ENCODE results near the gene ECHDC1.
A peak's percentile ranks its signal among the peaks of the same experiment; 100 is the strongest.

ECHDC1 gene

DNA sequence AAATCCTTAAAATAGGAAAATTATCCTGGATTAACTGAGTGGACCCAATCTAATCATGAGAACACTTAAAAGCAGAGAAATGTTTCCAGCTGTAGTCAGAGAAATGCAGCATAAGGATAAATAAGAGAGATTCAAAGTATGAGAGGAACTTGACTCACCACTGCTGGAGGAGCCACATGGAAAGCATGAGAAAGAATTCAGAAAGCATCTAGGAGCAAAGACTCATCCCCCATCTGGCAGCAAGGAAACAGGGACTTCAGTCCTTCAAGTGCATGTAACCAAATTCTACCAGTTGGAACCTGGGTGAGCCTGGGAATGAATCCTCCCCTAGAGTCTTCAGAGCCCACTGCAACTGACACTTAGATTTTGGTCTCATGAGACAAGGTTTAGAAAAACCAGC is 43.0 kb downstream of the ECHDC1 start:
- H3K4me3 ChIP-seq (ENCODE audit: low read depth, low read length) = no peak overlapping the region
- DNase-seq (ENCODE audit: low read depth) = no peak
- TF ChIP-seq, protein P1, sequence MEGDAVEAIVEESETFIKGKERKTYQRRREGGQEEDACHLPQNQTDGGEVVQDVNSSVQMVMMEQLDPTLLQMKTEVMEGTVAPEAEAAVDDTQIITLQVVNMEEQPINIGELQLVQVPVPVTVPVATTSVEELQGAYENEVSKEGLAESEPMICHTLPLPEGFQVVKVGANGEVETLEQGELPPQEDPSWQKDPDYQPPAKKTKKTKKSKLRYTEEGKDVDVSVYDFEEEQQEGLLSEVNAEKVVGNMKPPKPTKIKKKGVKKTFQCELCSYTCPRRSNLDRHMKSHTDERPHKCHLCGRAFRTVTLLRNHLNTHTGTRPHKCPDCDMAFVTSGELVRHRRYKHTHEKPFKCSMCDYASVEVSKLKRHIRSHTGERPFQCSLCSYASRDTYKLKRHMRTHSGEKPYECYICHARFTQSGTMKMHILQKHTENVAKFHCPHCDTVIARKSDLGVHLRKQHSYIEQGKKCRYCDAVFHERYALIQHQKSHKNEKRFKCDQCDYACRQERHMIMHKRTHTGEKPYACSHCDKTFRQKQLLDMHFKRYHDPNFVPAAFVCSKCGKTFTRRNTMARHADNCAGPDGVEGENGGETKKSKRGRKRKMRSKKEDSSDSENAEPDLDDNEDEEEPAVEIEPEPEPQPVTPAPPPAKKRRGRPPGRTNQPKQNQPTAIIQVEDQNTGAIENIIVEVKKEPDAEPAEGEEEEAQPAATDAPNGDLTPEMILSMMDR (IDR thresholded peaks at IDR 0.05; ENCODE audit: insufficient read depth, low read depth, low read length, missing control alignments) = no peak

DNA sequence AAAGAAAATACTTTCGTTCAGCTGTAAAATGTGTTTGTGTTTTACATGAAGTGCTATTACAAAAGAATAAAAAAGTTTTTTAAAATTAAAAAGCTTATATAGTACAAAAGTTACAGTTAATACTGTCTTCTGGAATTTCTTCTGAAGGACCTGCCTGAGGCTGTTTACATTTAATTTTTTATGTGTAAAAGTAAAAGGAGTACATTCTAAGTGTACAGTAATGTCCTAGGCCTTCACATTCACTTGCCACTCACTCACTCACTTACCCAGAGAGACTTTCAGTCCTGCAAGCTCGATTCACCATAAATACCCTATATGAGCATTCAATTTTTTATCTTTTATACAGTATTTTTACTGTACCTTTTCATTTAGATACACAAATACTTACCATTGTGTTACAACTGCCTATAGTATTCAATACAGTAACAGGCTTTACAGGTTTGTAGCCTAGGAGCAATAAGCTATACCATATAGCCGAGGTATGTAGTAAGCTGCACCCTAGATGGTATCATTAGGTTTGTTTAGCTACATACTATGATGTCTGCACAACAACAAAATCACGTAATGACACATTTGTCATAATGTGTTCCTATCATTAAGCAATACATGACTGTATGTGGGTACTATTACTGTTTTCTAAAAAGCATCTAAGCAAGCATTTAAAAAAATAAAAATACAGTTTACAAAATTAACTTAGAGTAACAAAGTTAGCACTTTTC is 43.7 kb downstream of the ECHDC1 start:
- no peak overlapping the region for H3K4me3 ChIP-seq (ENCODE audit: low read depth, low read length)
- no peak for DNase-seq (ENCODE audit: low read depth)
- TF ChIP-seq, protein P1 (IDR thresholded peaks at IDR 0.05; ENCODE audit: insufficient read depth, low read depth, low read length, missing control alignments) = no peak

GRCh38 chr6:127298475-127298874 is 44.9 kb downstream of the ECHDC1 start:
- TF ChIP-seq, protein P1 (IDR thresholded peaks at IDR 0.05; ENCODE audit: insufficient read depth, low read depth, low read length, missing control alignments) = no peak
- DNase-seq (ENCODE audit: low read depth) = no peak
- no peak overlapping the region for H3K4me3 ChIP-seq (ENCODE audit: low read depth, low read length)

DNA sequence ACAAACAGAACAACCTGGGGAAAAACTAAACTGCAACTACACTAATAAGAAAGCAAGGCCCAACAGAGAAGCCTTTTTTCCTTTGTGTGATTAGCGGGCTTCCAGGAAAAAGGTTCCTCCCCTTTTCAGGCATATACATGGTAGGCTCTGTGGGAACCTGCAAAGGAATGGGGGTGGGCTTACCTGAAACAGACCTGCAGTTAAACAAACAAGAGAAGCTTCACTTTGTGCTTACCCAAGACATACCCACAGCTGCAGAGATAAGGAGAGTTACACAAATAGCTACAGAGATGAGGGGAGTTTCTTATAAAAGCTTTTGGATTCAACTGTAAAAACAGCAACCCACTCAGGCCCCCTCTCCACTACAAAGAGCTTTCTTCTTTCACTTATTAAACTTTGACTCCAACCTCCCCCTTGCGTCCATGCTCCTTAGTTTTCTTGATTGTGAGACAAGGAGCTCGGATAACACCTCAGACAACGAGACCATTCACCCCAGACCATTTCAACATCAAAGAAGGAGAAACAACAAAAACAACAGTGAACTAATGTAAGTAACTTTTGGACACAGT is 45.8 kb downstream of the ECHDC1 start:
- H3K4me3 ChIP-seq (ENCODE audit: low read depth, low read length) = no peak overlapping the region
- DNase-seq (ENCODE audit: low read depth) = no peak
- TF ChIP-seq, protein P1 (IDR thresholded peaks at IDR 0.05; ENCODE audit: insufficient read depth, low read depth, low read length, missing control alignments) = no peak

- TF ChIP-seq, protein P1 (IDR thresholded peaks at IDR 0.05; ENCODE audit: insufficient read depth, low read depth, low read length, missing control alignments) = no peak
- H3K4me3 ChIP-seq (ENCODE audit: low read depth, low read length) = peak overlapping the region; percentile 11; the same call in 1 of the 2 replicates
- DNase-seq (ENCODE audit: low read depth) = peak; percentile 71
Measured at GRCh38 chr6:127291495-127291894, 51.9 kb downstream of the ECHDC1 start.

GRCh38 chr6:127290391-127291265 is 52.8 kb downstream of the ECHDC1 start:
- H3K4me3 ChIP-seq (ENCODE audit: low read depth, low read length) = no peak overlapping the region
- DNase-seq (ENCODE audit: low read depth) = peak; percentile 52
- TF ChIP-seq, protein P1 (IDR thresholded peaks at IDR 0.05; ENCODE audit: insufficient read depth, low read depth, low read length, missing control alignments) = no peak
